SK-N-SH treated with all-trans-retinoic acid at 6 μM for 48 hours (cell line): Measurements from ENCODE around the gene C20orf96.

Experiments
- ATAC-seq: fragments of 200-7000 bp; cut with Tn5 transposase; 3 replicates; pipeline ENCODE4 v1.9.1; 2020; ENCODE audit warnings: mild to moderate bottlenecking, moderate library complexity
- ARNTL ChIP-seq: fragments of 450-650 bp; formaldehyde crosslinking; IDR thresholded peaks from 2 replicates; pipeline ENCODE4 v1.5.0; 2020; ENCODE audit warnings: low read depth, mild to moderate bottlenecking, moderate library complexity, borderline replicate concordance
- BACH2 ChIP-seq: fragments of 250-450 bp; sonication (Bioruptor Pico); IDR thresholded peaks from 2 replicates; pipeline ENCODE4 v1.9.0; 2021; ENCODE audit warnings: mild to moderate bottlenecking, borderline replicate concordance
- CSDC2 ChIP-seq: fragments of 250-450 bp; sonication (Bioruptor Pico); IDR thresholded peaks from 2 replicates; pipeline ENCODE4 v1.5.0; 2020; ENCODE audit warnings: mild to moderate bottlenecking, moderate library complexity
- CSRNP3 ChIP-seq: fragments of 250-450 bp; sonication (Bioruptor Pico); IDR thresholded peaks from 2 replicates; pipeline ENCODE4 v1.5.1; 2021; ENCODE audit warnings: mild to moderate bottlenecking, moderate library complexity
- ESRRG ChIP-seq: fragments of 250-450 bp; sonication (Bioruptor Pico); IDR thresholded peaks from 2 replicates; pipeline ENCODE4 v1.6.1; 2021; ENCODE audit warnings: mild to moderate bottlenecking
- ISL1 ChIP-seq: fragments of 250-450 bp; sonication (Bioruptor Pico); IDR thresholded peaks from 2 replicates; pipeline ENCODE4 v2.1.2; 2022; ENCODE audit warnings: mild to moderate bottlenecking, moderate library complexity
- OSR1 ChIP-seq: fragments of 250-450 bp; sonication (Bioruptor Pico); IDR thresholded peaks from 2 replicates; pipeline ENCODE4 v1.8.0; 2022; ENCODE audit warnings: moderate library complexity, mild to moderate bottlenecking, inconsistent platforms
- PATZ1 ChIP-seq: fragments of 250-450 bp; sonication (Bioruptor Pico); IDR thresholded peaks from 2 replicates; pipeline ENCODE4 v1.8.0; 2020; ENCODE audit warnings: mild to moderate bottlenecking, moderate library complexity, borderline replicate concordance
- POU6F1 ChIP-seq: fragments of 250-450 bp; sonication (Bioruptor Pico); IDR thresholded peaks from 2 replicates; pipeline ENCODE4 v1.8.0; 2021; ENCODE audit warnings: low read depth, mild to moderate bottlenecking, moderate library complexity, borderline replicate concordance
- PPARA ChIP-seq: fragments of 250-450 bp; sonication (Bioruptor Pico); IDR thresholded peaks from 2 replicates; pipeline ENCODE4 v1.5.0; 2020; ENCODE audit warnings: mild to moderate bottlenecking, borderline replicate concordance
- RARB ChIP-seq: fragments of 250-450 bp; sonication (Bioruptor Pico); IDR thresholded peaks from 2 replicates; pipeline ENCODE4 v1.8.0; 2021; ENCODE audit warnings: mild to moderate bottlenecking, moderate library complexity
- SNAI2 ChIP-seq: fragments of 250-450 bp; sonication (Bioruptor Pico); IDR thresholded peaks from 2 replicates; pipeline ENCODE4 v1.5.0; 2020; ENCODE audit warnings: mild to moderate bottlenecking, moderate library complexity
- TOX ChIP-seq: fragments of 250-450 bp; sonication (Bioruptor Pico); IDR thresholded peaks from 2 replicates; pipeline ENCODE4 v1.8.0; 2021; ENCODE audit warnings: mild to moderate bottlenecking, moderate library complexity, borderline replicate concordance
- ZC3H10 ChIP-seq: fragments of 250-450 bp; sonication (Bioruptor Pico); IDR thresholded peaks from 2 replicates; pipeline ENCODE4 v1.5.1; 2021; ENCODE audit warnings: mild to moderate bottlenecking, moderate library complexity
- ZFP3 ChIP-seq: fragments of 250-450 bp; sonication (Bioruptor Pico); IDR thresholded peaks from 2 replicates; pipeline ENCODE4 v1.5.0; 2020; ENCODE audit warnings: mild to moderate bottlenecking, moderate library complexity
- ZFP30 ChIP-seq: fragments of 450-650 bp; formaldehyde crosslinking; IDR thresholded peaks from 2 replicates; pipeline ENCODE4 v1.5.0; 2022; ENCODE audit warnings: mild to moderate bottlenecking, moderate library complexity
- ZNF70 ChIP-seq: fragments of 450-650 bp; formaldehyde crosslinking; IDR thresholded peaks from 2 replicates; pipeline ENCODE4 v1.5.0; 2020; ENCODE audit warnings: mild to moderate bottlenecking, moderate library complexity
- ZNF8 ChIP-seq: fragments of 450-650 bp; formaldehyde crosslinking; IDR thresholded peaks from 2 replicates; pipeline ENCODE4 v1.5.0; 2020; ENCODE audit warnings: mild to moderate bottlenecking, moderate library complexity
- TF ChIP-seq, protein P1 (sequence below): fragments of 250-450 bp; sonication (Bioruptor Pico); IDR thresholded peaks from 2 replicates; pipeline ENCODE4 v1.5.1; 2020; ENCODE audit warnings: low read depth, mild to moderate bottlenecking, moderate library complexity
- TF ChIP-seq, protein P2 (sequence below): fragments of 250-450 bp; sonication (Bioruptor Pico); IDR thresholded peaks from 2 replicates; pipeline ENCODE4 v1.5.0; 2020; ENCODE audit warnings: mild to moderate bottlenecking, moderate library complexity

Gene C20orf96

DNA sequence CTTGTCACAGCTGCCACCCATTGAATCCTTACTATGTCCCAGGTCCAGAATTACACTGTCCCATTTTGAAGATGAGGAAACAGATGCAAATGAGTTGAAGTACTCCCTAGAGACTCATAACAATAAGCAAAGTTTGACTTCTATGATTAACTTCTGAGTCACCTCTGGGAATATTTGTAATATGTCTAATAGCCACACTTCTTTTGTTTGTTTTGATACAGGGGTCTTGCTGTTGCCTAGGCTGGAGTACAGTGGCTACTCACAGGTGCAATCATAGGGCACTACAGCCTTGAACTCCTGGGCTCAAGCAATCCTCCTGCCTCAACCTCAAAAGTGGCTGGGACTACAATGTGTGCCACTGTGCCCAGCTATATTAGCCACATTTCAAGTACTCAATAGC, 23.4 kb upstream of the C20orf96 start:
- ATAC-seq: no peak
- TF ChIP-seq ESRRG (CRISPR knock-in tag): no peak
- TF ChIP-seq BACH2 (CRISPR knock-in tag): no peak
- no peak for TF ChIP-seq ZNF70
- TF ChIP-seq, protein P1, sequence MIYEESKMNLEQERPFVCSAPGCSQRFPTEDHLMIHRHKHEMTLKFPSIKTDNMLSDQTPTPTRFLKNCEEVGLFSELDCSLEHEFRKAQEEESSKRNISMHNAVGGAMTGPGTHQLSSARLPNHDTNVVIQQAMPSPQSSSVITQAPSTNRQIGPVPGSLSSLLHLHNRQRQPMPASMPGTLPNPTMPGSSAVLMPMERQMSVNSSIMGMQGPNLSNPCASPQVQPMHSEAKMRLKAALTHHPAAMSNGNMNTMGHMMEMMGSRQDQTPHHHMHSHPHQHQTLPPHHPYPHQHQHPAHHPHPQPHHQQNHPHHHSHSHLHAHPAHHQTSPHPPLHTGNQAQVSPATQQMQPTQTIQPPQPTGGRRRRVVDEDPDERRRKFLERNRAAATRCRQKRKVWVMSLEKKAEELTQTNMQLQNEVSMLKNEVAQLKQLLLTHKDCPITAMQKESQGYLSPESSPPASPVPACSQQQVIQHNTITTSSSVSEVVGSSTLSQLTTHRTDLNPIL (CRISPR knock-in tag): no peak
- TF ChIP-seq ZNF8 (CRISPR knock-in tag): no peak
- TF ChIP-seq TOX (CRISPR knock-in tag): no peak
- TF ChIP-seq RARB: no peak
- TF ChIP-seq ZC3H10: no peak
- no peak for TF ChIP-seq CSDC2
- no peak for TF ChIP-seq CSRNP3 (CRISPR knock-in tag)

GRCh38 chr20:313402-313801, 22.9 kb upstream of the C20orf96 start:
- no peak for ATAC-seq

GRCh38 chr20:312866-313265, 22.3 kb upstream of the C20orf96 start:
- TF ChIP-seq SNAI2 (CRISPR knock-in tag) (no peak), ISL1 (CRISPR knock-in tag) (no peak), ZFP3 (no peak), ZFP30 (no peak), PPARA (no peak), RARB (no peak)
- TF ChIP-seq, protein P2, sequence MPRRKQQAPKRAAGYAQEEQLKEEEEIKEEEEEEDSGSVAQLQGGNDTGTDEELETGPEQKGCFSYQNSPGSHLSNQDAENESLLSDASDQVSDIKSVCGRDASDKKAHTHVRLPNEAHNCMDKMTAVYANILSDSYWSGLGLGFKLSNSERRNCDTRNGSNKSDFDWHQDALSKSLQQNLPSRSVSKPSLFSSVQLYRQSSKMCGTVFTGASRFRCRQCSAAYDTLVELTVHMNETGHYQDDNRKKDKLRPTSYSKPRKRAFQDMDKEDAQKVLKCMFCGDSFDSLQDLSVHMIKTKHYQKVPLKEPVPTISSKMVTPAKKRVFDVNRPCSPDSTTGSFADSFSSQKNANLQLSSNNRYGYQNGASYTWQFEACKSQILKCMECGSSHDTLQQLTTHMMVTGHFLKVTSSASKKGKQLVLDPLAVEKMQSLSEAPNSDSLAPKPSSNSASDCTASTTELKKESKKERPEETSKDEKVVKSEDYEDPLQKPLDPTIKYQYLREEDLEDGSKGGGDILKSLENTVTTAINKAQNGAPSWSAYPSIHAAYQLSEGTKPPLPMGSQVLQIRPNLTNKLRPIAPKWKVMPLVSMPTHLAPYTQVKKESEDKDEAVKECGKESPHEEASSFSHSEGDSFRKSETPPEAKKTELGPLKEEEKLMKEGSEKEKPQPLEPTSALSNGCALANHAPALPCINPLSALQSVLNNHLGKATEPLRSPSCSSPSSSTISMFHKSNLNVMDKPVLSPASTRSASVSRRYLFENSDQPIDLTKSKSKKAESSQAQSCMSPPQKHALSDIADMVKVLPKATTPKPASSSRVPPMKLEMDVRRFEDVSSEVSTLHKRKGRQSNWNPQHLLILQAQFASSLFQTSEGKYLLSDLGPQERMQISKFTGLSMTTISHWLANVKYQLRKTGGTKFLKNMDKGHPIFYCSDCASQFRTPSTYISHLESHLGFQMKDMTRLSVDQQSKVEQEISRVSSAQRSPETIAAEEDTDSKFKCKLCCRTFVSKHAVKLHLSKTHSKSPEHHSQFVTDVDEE: no peak
- TF ChIP-seq, all 23 proteins: peak for 0
- no peak for ATAC-seq

More at GRCh38 chr20:313402-313801, 22.9 kb upstream of the C20orf96 start:
- no peak for TF ChIP-seq ZC3H10
- TF ChIP-seq ARNTL (CRISPR knock-in tag): no peak
- TF ChIP-seq ISL1 (CRISPR knock-in tag): no peak
- no peak for TF ChIP-seq ZNF8 (CRISPR knock-in tag)
- TF ChIP-seq PPARA: no peak
- TF ChIP-seq CSDC2: no peak
- no peak for TF ChIP-seq SNAI2 (CRISPR knock-in tag)

DNA sequence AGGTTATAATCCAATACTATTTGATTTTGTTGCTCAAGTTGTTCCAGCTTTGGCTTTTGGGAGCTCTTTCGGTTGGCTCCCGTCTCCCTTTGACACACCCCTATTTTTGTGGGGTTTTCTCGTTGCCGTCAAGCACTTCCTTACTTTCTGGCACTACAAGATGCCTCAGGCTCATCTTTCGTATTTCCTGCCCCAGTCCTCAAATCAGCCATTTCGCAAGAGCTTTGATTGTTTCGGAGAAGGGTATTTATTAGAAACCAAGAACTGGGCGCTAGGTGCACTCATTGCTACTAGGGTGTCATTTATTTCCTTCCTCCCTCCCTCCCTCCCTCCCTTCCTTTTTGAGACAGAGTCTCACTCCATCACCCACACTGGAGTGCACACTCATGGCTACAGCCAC, 21.5 kb upstream of the C20orf96 start:
- TF ChIP-seq ZNF70 (no peak), POU6F1 (no peak), ZFP30 (no peak), PATZ1 (no peak), ESRRG (CRISPR knock-in tag) (no peak), ZC3H10 (no peak)
- ATAC-seq: no peak

- ATAC-seq: no peak
- TF ChIP-seq ZC3H10: no peak
- TF ChIP-seq OSR1 (CRISPR knock-in tag): no peak
- no peak for TF ChIP-seq ZNF70
- TF ChIP-seq ZNF8 (CRISPR knock-in tag): no peak
- no peak for TF ChIP-seq CSDC2
- TF ChIP-seq, protein P1 (CRISPR knock-in tag): no peak
Measured at GRCh38 chr20:311609-312008, 21.1 kb upstream of the C20orf96 start.
